GM18858 (cell line): ENCODE measurements around the gene ANKRD62.
"Not testable (repeated sequence)": the region's sequence is repeated elsewhere in the genome, so short reads cannot be mapped to it uniquely, and the experiment has no call there.

ENCODE experiments used
- ATAC-seq: cut with Tn5 transposase; IDR thresholded peaks from one replicate; pipeline ENCODE4 v1.9.1; 2021; ENCODE audit not compliant: unreplicated experiment

The ANKRD62 gene

GRCh38 chr18:12092398-12093229 is 1.0 kb upstream of the ANKRD62 start:
- no peak for ATAC-seq

- ATAC-seq = no peak
Measured at GRCh38 chr18:12098374-12098773, 4.7 kb downstream of the ANKRD62 start.

GRCh38 chr18:12099160-12099559 is 5.5 kb downstream of the ANKRD62 start:
- no peak for ATAC-seq

DNA sequence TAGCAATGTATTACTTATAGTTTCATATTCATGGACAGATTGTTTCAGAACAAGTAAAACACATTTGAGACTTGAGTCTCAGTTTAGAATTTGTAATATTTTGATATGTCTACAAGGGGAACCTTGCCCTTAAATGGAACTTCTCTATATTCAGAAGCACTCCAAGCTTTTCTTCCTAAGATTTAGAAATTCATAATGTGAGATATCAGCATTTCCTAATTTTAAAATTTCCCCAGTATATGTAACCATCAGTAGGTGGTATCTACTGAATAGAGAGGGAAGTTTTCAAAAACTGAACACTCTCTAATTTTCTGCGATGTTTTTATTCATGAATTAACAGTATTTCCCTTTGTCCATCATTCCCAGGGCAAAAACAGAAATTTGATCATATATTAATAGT is 7.6 kb downstream of the ANKRD62 start:
- no peak for ATAC-seq

- ATAC-seq = no peak
Measured at GRCh38 chr18:12102136-12102842, 8.6 kb downstream of the ANKRD62 start.

DNA sequence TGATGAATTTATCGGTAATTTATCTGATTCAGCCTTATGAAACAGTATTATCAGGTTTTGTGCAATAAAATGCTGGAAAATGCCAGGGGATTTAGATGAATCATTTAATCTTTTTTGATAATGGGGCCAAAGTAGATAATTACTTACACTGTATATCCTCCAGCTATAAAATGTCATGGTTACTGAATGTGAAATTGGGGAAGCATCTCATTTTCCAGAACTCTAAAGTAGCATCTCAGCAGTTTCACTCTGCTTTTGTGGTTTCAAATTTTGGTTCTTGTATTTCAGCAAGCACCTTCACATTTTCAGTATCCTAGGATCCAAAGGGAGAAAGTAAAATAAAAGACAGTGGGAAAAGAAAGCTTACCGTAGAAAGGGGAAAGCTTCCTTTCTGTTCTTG is 12.8 kb downstream of the ANKRD62 start:
- ATAC-seq = no peak

DNA sequence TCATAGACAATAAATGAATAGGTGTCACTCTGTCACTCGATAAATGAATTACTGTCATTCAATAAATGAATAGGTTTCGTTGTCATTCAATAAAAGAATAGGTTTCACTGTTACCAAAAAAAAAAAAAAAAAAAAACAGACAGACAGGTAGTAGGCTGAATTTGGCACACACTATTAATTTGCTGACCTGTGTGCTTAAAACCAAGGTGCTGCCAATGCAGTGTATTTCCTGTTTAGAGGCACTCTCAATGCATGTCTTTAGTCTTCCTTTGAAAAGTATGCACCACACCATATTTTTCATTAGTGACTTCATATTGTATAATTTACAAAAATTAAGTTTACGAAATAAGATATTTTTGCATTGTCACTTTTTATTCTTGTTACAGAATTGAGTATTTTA is 16.2 kb downstream of the ANKRD62 start:
- ATAC-seq = no peak

DNA sequence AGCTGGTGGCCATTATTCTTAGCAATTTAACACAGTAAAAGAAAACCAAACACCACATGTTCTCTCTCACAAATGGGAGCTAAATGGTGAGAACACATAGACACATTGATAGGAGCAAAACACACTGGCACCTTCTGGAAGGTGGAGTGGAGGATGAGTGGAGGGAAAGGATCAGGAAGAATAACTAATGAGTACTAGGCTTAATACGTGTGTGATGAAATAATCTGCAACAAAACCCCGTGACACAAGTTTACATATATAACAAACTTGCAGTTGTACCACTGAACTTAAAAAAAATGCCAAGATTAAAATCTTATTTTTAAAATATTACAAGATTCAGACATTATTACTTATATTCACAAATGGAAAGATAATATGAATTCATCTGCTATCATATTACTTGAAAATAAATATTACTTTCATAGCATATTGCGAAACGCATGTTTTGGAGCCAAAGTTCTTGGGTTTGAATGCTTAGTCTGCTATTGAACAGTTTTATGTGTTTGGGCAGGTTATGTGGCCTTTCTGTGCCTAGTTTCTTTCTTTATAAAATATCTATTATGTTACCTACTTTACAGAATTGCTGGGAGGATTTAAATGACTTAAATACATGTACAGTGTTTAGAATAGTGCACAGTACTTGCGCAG is 20.5 kb downstream of the ANKRD62 start:
- ATAC-seq = no peak

- ATAC-seq = no peak
Measured at GRCh38 chr18:12119358-12119757, 25.7 kb downstream of the ANKRD62 start.

- ATAC-seq = no peak
Measured at GRCh38 chr18:12121175-12122042, 27.8 kb downstream of the ANKRD62 start.

DNA sequence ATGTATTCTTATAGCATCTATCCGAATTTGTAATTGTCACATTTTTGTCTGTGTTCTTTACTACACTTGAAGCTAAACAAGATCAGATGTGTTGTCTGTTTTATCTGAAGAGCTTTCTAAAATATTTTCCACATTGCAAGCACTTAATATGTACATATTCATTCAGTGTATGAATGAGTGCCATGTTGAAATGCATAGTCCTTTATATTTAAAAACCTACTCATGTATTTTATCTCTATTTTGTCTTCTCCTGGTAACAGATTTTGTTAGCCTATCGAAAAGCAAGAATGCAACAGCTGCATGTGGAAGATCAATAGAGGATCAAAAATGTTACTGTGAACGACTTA is 28.4 kb downstream of the ANKRD62 start:
- not testable (repeated sequence) for ATAC-seq

- ATAC-seq = not testable (repeated sequence)
Measured at GRCh38 chr18:12127647-12128046, 34.0 kb downstream of the ANKRD62 start.

GRCh38 chr18:12138831-12139230 is 45.2 kb downstream of the ANKRD62 start:
- not testable (repeated sequence) for ATAC-seq

DNA sequence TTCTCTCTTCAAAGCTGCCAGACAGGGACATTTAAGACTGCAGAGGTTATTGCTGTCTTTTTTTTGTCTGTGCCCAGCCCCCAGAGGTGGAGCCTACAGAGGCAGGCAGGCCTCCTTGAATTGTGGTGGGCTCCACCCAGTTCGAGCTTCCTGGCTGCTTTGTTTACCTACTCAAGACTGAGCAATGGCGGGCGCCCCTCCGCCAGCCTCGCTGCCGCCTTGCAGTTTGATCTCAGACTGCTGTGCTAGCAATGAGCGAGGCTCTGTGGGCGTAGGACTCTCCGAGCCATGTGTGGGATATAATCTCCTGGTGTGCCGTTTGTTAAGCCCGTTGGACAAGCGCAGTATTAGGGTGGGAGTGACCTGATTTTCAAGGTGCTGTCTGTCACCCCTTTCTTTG is 47.2 kb downstream of the ANKRD62 start:
- ATAC-seq = not testable (repeated sequence)

DNA sequence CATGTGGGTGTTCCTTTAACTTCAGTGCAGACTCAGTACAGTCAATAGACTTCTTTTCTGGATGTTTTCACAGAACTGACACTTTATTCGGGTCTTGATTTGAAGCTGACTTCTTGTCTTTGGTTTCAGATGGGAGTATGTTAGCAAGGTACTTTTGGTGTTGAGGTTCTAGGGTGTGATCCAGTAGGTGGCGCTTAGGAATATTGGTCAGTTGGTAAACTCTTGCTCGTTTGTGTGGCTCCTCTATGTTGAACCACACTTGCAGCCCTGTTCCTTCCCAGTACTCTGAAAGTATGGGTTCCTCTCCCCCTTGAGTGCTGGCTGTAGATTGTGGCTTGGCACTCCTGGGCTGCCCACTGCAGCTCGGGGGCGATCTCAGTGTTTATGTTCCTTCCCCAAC is 48.1 kb downstream of the ANKRD62 start:
- not testable (repeated sequence) for ATAC-seq

DNA sequence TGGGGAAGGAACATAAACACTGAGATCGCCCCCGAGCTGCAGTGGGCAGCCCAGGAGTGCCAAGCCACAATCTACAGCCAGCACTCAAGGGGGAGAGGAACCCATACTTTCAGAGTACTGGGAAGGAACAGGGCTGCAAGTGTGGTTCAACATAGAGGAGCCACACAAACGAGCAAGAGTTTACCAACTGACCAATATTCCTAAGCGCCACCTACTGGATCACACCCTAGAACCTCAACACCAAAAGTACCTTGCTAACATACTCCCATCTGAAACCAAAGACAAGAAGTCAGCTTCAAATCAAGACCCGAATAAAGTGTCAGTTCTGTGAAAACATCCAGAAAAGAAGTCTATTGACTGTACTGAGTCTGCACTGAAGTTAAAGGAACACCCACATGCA is 55.8 kb downstream of the ANKRD62 start:
- not testable (repeated sequence) for ATAC-seq

- no peak for ATAC-seq
Measured at GRCh38 chr18:12154361-12154760, 60.7 kb downstream of the ANKRD62 start.

DNA sequence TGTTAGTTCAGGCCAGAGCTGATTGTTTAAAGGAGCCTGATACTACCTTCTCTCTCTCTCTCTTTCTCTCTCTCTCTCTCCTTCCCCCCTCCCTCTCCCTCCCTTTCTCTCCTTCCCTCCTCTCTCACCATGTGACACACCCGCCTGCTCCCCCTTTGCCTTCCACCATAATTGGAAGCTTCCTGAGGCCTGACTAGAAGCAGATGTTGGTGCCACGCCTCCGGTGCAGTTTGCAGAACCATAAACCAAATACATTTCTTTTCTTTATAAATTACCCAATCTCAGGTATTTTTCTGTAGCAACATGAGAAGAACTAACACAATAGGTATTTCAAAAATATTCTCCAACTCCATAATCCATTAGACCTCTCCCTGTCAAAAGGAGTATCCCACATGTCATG is 62.4 kb downstream of the ANKRD62 start:
- no peak for ATAC-seq

GRCh38 chr18:12159446-12159845 is 65.8 kb downstream of the ANKRD62 start:
- no peak for ATAC-seq

DNA sequence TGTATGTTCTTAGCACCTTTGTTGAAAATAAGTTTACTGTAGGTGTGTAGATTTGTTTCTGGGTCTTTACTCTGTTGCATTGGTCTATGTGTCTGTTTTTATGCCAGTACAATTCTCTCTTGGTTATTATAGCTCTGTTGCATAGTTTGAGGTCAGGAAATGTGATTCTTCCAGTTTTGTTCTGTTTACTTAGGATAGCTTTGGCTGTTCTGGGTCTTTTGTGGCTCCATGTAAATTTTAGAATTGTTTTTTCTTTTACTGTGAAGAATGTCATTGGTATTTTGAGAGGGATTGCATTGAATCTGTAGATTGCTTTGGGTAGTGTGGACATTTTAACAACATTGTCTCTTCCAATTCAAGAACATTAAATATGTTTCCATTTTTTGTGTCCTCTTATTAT is 69.1 kb downstream of the ANKRD62 start:
- ATAC-seq = no peak
